HUES64 (cell line): Measurements from ENCODE around the gene TAGAP.

Experiments used
- H3K27ac ChIP-seq: 2 replicates; pipeline ENCODE4 v1.7.0; 2013; ENCODE audit warnings: low read depth, low read length, inconsistent platforms
- H3K27me3 ChIP-seq: 2 replicates; pipeline ENCODE4 v1.6.1; 2013; ENCODE audit warnings: mild to moderate bottlenecking, low read length; ENCODE audit not compliant: insufficient read depth
- H3K36me3 ChIP-seq: 2 replicates; pipeline ENCODE4 v1.6.1; 2013; ENCODE audit warnings: mild to moderate bottlenecking, low read length; ENCODE audit not compliant: insufficient read depth
- H3K4me1 ChIP-seq: 2 replicates; pipeline ENCODE4 v1.6.1; 2013; ENCODE audit warnings: mild to moderate bottlenecking, low read length, moderate library complexity; ENCODE audit not compliant: insufficient read depth
- H3K4me3 ChIP-seq: 2 replicates; pipeline ENCODE4 v1.5.1; 2013; ENCODE audit warnings: mild to moderate bottlenecking, low read length, moderate library complexity
- H3K9ac ChIP-seq: 2 replicates; pipeline ENCODE4 v1.6.1; 2013; ENCODE audit warnings: mild to moderate bottlenecking, low read depth, low read length
- H3K9me3 ChIP-seq: 2 replicates; pipeline ENCODE4 v1.6.1; 2013; ENCODE audit warnings: low read depth, low read length; ENCODE audit not compliant: insufficient read depth
- WGBS: fragments of 150-250, 120-280 bp; methylation state at CpG from one replicate; pipeline ENCODE4 v1.1.7; 2013; ENCODE audit warnings: missing lambda C conversion rate; 5-methylcytosine and 5-hydroxymethylcytosine counted together

Gene TAGAP

GRCh38 chr6:159066483-159066882 lies 21.7 kb upstream of the TAGAP start:
- WGBS, result 87% methylated on average over 3 of the region's 3 CpGs
- peaks cover 21% of the 10 kb centered on the region for H3K27me3 ChIP-seq
- peaks cover 5% of the 10 kb centered on the region; the same call in 1 of the 2 replicates for H3K4me1 ChIP-seq

GRCh38 chr6:159065759-159066329 lies 21.1 kb upstream of the TAGAP start:
- peaks cover 5% of the 10 kb centered on the region; the same call in 1 of the 2 replicates for H3K4me1 ChIP-seq
- H3K27me3 ChIP-seq, result peaks cover 21% of the 10 kb centered on the region
- no peak overlapping the region for H3K9ac ChIP-seq
- no peaks in the 10 kb centered on the region for H3K36me3 ChIP-seq
- H3K9me3 ChIP-seq, result no peaks in the 10 kb centered on the region
- WGBS, result 93% methylated on average over 3 of the region's 3 CpGs
- H3K4me3 ChIP-seq, result no peak overlapping the region
- no peak overlapping the region for H3K27ac ChIP-seq

More at GRCh38 chr6:159066483-159066882, 21.7 kb upstream of the TAGAP start:
- Histone ChIP-seq H3K4me3 (no peak overlapping the region), H3K27ac (no peak overlapping the region), H3K9ac (no peak overlapping the region), H3K36me3 (no peaks in the 10 kb centered on the region), H3K9me3 (no peaks in the 10 kb centered on the region)

GRCh38 chr6:159065091-159065490 lies 20.3 kb upstream of the TAGAP start:
- H3K9me3 ChIP-seq, result no peaks in the 10 kb centered on the region
- no peaks in the 10 kb centered on the region for H3K36me3 ChIP-seq
- WGBS, result 96% methylated on average over 3 of the region's 6 CpGs
- peaks cover 5% of the 10 kb centered on the region; the same call in 1 of the 2 replicates for H3K4me1 ChIP-seq
- H3K27ac ChIP-seq, result no peak overlapping the region
- no peak overlapping the region for H3K9ac ChIP-seq
- H3K4me3 ChIP-seq, result no peak overlapping the region
- H3K27me3 ChIP-seq, result peaks cover 21% of the 10 kb centered on the region

- no peak overlapping the region for H3K27ac ChIP-seq
- peaks cover 16% of the 10 kb centered on the region for H3K27me3 ChIP-seq
- 86% methylated on average over 8 of the region's 8 CpGs for WGBS
Measured at GRCh38 chr6:159064477-159064876, 19.7 kb upstream of the TAGAP start.

GRCh38 chr6:159063549-159063948 lies 18.8 kb upstream of the TAGAP start:
- no peaks in the 10 kb centered on the region for H3K4me1 ChIP-seq

More at GRCh38 chr6:159064477-159064876, 19.7 kb upstream of the TAGAP start:
- Histone ChIP-seq H3K36me3 (no peaks in the 10 kb centered on the region), H3K9me3 (no peaks in the 10 kb centered on the region), H3K4me3 (no peak overlapping the region), H3K9ac (no peak overlapping the region), H3K4me1 (peaks cover 3% of the 10 kb centered on the region; the same call in 1 of the 2 replicates)

GRCh38 chr6:159062976-159063375 lies 18.2 kb upstream of the TAGAP start:
- no peak overlapping the region for H3K27ac ChIP-seq
- H3K4me3 ChIP-seq, result no peak overlapping the region
- H3K4me1 ChIP-seq, result no peaks in the 10 kb centered on the region
- H3K36me3 ChIP-seq, result no peaks in the 10 kb centered on the region
- WGBS, result 89% methylated on average over 2 of the region's 2 CpGs
- H3K9me3 ChIP-seq, result no peaks in the 10 kb centered on the region
- no peak overlapping the region for H3K9ac ChIP-seq
- H3K27me3 ChIP-seq, result peaks cover 4% of the 10 kb centered on the region; the same call in 1 of the 2 replicates

More at GRCh38 chr6:159063549-159063948, 18.8 kb upstream of the TAGAP start:
- H3K9ac ChIP-seq, result no peak overlapping the region
- H3K36me3 ChIP-seq, result no peaks in the 10 kb centered on the region
- WGBS, result 87% methylated on average over 6 of the region's 6 CpGs
- peaks cover 10% of the 10 kb centered on the region for H3K27me3 ChIP-seq
- H3K27ac ChIP-seq, result no peak overlapping the region
- H3K4me3 ChIP-seq, result no peak overlapping the region
- H3K9me3 ChIP-seq, result no peaks in the 10 kb centered on the region

GRCh38 chr6:159062564-159062945 lies 17.8 kb upstream of the TAGAP start:
- Histone ChIP-seq H3K4me3 (no peak overlapping the region), H3K27ac (no peak overlapping the region), H3K27me3 (peaks cover 4% of the 10 kb centered on the region; the same call in 1 of the 2 replicates), H3K36me3 (no peaks in the 10 kb centered on the region), H3K9me3 (no peaks in the 10 kb centered on the region), H3K9ac (no peak overlapping the region), H3K4me1 (no peaks in the 10 kb centered on the region)
- 92% methylated on average over 3 of the region's 3 CpGs for WGBS

GRCh38 chr6:159061805-159062563 lies 17.2 kb upstream of the TAGAP start:
- Histone ChIP-seq H3K27me3 (peaks cover 4% of the 10 kb centered on the region; the same call in 1 of the 2 replicates), H3K4me1 (no peaks in the 10 kb centered on the region), H3K36me3 (no peaks in the 10 kb centered on the region), H3K27ac (no peak overlapping the region), H3K9me3 (no peaks in the 10 kb centered on the region), H3K9ac (no peak overlapping the region), H3K4me3 (no peak overlapping the region)
- 94% methylated on average over 8 of the region's 10 CpGs for WGBS

- H3K36me3 ChIP-seq, result no peaks in the 10 kb centered on the region
- no peaks in the 10 kb centered on the region for H3K9me3 ChIP-seq
- no peak overlapping the region for H3K4me3 ChIP-seq
- no peak overlapping the region for H3K27ac ChIP-seq
- peaks cover 7% of the 10 kb centered on the region; the same call in 1 of the 2 replicates for H3K4me1 ChIP-seq
- H3K9ac ChIP-seq, result no peak overlapping the region
- peaks cover 4% of the 10 kb centered on the region; the same call in 1 of the 2 replicates for H3K27me3 ChIP-seq
- WGBS, result 94% methylated on average over 7 of the region's 7 CpGs
Measured at GRCh38 chr6:159061146-159061545, 16.4 kb upstream of the TAGAP start.

- no peaks in the 10 kb centered on the region for H3K9me3 ChIP-seq
- H3K27me3 ChIP-seq, result peaks cover 4% of the 10 kb centered on the region; the same call in 1 of the 2 replicates
- no peak overlapping the region for H3K9ac ChIP-seq
- H3K36me3 ChIP-seq, result no peaks in the 10 kb centered on the region
- H3K4me3 ChIP-seq, result no peak overlapping the region
- WGBS, result 91% methylated on average over 5 of the region's 7 CpGs
- peaks cover 10% of the 10 kb centered on the region; the same call in 1 of the 2 replicates for H3K4me1 ChIP-seq
- H3K27ac ChIP-seq, result no peak overlapping the region
Measured at GRCh38 chr6:159059885-159060506, 15.2 kb upstream of the TAGAP start.

GRCh38 chr6:159059141-159059540 lies 14.3 kb upstream of the TAGAP start:
- 96% methylated on average over 3 of the region's 3 CpGs for WGBS
- H3K4me3 ChIP-seq, result no peak overlapping the region
- H3K9ac ChIP-seq, result no peak overlapping the region
- H3K27me3 ChIP-seq, result peaks cover 4% of the 10 kb centered on the region; the same call in 1 of the 2 replicates
- peaks cover 10% of the 10 kb centered on the region; the same call in 1 of the 2 replicates for H3K4me1 ChIP-seq
- H3K27ac ChIP-seq, result no peak overlapping the region
- H3K9me3 ChIP-seq, result no peaks in the 10 kb centered on the region
- H3K36me3 ChIP-seq, result no peaks in the 10 kb centered on the region
